NCI-H446 treated with DMSO at 0.1 percent for 48 hours (cell line): ENCODE data around the gene ITGAL.
"Not testable (repeated sequence)": the region's sequence is repeated elsewhere in the genome, so short reads cannot be mapped to it uniquely, and the experiment has no call there.

Experiments
- DNase-seq: peaks from one replicate; lab custom pipeline; 2025; lab: John Stamatoyannopoulos, UW

Gene ITGAL

DNA sequence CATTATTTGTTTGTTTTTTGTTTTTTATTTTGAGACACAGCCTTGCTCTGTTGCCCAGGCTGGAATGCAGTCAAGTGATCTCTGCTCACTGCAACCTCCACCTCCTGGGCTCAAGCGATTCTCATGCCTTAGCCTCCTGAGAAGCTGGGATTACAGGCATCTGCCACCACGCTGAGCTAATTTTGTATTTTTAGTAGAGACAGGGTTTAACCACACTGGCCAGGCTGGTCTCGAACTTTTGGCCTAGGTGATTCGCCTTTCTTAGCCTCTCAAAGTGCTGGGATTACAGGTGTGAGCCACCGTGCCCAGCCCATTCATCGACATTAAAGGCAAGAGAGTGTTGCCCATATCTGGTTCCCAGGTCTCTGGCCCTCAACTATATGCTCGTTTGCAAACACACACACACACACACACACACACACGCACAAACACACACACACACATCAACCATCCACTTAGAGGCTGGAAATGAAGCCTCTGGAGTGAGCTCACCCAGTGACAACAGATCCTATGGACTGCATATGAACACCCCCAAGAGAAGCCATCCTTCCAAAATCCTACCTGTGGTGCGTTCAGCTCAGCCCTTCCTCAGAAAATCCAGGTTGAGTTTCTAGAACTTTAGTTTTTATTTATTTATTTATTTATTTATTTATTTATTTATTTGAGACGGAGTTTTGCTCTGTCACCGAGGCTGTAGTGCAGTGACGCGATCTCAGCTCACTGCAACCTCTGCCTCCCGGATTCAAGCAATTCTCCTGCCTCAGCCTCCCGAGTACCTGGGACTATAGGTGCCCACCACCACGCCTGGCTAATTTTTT, 14.6 kb upstream of the ITGAL start:
- DNase-seq, result no peak

DNA sequence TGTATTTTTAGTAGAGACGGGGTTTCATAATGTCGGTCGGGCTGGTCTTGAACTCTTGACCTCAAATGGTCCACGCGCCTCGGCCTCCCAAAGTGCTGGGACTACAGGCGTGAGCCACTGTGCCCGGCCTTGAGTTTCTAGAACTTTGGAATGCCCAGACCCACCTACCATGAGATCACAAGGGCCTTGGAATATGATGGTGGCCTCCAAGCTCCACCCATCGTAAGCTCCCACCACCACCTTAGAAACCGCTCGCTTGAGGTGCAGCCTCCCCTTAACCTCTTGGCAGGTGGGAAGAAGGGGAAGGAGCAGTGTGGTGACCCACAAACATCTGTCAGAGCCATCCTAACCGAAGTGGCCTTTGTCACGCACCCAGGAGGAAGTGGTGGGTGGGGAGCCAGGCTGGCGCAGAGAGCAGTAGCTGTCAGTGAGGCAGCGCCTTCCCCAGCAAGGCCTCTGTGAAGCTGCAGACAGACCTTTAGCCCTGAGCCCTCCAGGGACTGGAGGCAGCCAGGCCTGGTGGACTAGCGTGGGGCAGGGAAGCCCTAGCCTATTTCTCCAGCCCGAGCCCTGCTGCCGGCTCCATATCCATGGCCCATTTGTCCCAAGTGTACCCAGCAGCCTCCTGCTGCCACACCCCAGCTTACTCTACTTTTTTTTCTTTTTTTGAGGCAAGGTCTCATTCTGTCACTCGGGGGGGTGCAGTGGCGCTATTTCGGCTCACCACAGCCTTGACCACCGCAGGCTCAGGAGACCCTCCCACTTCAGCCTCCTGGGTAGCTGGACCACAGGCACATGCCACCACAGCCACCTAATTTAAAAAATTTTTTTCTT, 13.8 kb upstream of the ITGAL start:
- no peak for DNase-seq

DNA sequence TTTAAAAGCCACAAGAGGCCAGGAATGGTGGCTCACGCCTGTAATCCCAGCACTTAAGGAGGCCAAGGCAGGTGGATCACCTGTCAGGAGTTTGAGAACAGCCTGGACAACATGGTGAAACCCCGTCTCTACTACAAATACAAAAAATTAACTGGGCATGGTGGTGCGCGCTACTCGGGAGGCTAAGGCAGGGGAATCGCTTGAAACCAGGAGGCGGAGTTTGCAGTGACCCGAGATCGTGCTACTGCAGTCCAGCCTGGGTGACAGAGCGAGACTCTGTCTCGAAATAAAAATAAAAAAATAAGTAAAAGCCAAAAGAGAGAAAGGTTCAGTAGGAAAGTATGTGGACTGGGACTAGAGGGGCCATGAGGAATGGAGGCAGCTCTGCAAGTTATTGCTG, 13.1 kb upstream of the ITGAL start:
- no peak for DNase-seq

DNA sequence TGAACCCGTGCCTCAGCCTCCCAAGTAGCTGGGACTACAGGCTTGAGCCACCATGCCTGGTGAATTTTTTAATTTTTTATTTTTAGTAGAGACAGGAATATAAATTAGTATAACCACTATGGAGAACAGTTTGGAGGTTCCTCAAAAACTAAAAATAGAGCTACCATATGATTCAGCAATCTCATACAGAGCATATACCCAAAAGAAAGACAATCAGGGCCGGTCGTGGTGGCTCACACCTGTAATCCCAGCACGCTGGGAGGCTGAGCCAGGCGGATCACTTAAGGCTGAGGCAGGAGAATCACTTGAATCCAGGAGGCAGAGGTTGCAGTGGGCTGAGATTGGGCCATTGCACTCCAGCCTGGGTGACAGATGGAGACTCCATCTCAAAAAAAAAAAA, 11.1 kb upstream of the ITGAL start:
- DNase-seq, result not testable (repeated sequence)

DNA sequence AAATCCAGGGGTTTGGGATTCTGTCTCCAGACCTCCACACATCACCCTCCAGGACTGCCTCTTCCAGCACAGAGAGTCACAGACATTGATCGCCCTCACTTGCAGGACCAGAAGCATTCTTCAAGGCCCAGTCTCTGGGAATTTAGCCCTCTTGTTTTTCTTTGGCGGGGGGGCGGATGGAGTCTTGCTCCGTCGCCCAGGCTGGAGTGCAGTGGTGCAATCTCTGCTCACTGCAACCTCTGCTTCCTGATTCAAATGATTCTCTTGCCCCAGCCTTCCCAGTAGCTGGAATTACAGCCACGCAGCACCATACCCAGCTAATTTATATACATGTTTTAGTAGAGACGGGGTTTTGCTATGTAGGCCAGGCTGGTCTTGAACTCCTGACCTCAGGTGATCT, 8.5 kb upstream of the ITGAL start:
- no peak for DNase-seq

DNA sequence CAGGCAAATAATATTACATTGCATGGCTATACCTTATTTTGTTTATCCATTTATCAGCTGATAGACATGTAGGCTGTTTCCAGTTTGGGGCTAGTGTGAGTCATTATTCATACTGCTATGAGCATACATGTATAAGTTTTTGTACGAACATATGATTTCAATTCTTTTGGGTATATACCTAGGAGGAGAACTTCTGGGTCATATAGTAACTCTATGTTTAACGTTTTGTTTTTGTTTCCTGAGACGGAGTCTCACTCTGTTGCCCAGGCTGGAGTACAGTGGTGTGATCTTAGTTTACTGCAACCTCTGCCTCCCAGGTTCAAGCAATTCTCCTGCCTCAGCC, 2.4 kb upstream of the ITGAL start:
- DNase-seq, result no peak

DNA sequence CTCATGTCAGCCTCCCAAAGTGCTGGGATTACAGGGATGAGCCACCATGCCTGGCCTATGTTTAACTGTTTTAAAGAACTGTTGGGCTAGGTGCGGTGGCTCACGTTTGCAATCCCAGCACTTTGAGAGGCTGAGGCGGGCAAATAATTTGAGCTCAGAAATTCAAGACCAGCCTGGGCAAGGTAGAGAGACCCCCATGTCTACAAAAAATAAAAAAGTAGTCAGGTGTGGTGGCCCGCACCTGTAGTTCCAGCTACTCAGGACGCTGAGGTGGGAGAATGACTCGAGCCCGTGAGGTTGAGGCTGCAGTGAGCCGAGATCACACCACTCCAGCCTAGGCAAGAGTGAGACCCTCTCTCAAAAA, 1.9 kb upstream of the ITGAL start:
- no peak for DNase-seq

DNA sequence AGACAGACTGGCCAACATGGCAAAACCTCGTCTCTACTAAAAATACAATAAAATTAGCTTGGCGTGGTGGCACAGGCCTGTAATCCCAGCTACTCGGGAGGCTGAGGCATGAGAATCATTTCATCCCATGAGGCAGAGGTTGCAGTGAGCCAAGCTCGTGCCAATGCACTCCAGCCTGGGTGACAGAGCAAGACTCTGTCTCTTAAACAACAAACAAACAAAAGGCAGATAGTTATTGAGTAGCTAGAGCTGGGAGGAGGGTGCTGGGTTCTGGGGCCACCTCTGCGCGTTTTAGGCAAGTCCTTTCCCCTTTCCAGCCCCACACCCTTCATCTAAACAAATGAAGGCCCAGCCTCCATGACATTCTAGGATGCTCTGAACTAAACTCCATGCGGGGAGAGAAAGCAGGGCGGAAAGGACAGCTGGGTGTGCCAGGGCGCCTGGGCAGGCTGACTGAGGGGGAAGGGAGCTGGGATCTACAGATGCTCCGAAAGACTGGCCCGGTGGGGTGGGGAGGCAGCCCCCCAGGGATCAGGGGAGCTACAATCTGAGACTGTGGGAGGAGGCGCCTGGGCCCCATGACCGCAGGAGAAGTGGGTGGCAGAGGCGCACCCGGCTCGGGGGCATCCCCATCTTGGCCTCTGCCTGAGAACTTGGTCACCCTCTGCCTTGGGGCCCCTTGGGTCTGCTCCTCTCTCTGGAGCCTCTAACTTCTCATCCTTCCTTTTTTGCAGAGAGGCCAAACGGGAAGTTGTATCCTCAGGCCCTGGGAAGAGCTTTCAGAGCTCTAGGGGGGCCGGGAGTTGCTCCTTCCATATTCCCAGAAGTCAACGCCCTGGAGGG, 910 bp downstream of the ITGAL start:
- DNase-seq, result no peak

DNA sequence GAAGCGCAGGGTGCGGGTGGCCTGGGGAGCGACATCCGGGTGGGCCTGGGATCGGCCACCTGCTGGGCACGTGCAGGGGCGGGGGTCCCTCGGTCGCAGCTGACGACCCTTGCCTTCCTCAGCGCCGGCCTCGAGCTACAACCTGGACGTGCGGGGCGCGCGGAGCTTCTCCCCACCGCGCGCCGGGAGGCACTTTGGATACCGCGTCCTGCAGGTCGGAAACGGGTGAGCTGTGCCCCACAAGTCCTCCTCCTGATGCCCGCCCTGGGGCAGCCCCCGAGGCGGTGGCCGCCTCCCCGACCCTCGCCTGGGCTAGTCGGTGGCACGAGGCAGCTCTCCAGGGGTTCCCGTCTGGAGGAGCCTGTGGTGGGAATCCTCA, 1.5 kb downstream of the ITGAL start:
- DNase-seq, result no peak

DNA sequence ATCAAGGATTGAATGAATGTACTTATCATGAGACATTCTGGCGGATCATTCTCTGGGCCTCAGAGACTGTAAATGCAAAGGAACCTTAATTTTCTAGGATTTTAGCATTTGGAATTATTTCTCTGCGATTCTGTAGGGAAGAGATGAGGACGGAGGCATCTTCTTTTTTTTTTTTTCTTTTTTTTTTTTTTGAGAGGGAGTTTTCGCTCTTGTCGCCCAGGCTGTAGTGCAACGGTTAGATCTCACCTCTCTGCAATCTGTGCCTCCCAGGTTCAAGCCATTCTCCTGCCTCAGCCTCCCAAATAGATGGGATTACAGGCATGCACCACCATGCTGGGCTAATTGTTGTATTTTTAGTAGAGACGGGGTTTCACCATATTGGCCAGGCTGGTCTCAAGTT, 2.1 kb downstream of the ITGAL start:
- no peak for DNase-seq

DNA sequence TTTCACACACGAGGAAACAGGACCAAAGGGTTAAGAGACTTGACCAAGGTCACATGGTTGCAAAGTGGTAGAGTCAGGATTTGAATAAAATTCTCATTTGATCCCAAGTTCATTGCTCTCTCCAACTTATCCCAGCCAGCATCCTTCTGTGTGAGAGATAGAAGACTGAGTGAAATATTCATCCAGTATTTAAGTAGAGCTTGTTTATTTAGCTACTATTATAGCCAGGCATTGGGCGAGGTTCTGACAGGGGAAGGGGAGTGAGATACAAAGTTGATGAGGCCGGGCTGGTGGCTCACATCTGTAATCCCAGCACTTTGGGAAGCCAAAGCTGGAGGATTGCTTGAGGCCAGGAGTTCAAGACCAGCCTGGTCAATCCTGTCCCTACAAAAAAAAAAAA, 4.4 kb downstream of the ITGAL start:
- DNase-seq, result no peak

DNA sequence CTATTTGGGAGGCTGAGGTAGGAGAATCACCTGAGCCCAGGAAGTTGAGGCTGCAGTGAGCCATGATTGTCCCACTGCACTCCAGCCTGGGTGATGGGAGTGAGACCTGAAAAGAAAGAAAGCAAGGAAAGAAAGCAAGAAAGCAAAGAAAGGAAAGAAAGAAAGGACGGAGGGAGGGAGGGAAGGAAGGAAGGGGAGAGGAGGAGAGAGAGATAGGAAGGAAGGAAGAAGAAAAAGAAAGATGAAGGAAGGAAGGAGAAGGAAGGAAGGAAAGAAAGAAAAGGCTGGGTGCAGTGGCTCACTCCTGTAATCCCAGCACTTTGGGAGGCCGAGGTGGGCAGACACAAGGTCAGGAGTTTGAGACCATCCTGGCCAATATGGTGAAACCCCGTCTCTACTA, 5.2 kb downstream of the ITGAL start:
- not testable (repeated sequence) for DNase-seq

DNA sequence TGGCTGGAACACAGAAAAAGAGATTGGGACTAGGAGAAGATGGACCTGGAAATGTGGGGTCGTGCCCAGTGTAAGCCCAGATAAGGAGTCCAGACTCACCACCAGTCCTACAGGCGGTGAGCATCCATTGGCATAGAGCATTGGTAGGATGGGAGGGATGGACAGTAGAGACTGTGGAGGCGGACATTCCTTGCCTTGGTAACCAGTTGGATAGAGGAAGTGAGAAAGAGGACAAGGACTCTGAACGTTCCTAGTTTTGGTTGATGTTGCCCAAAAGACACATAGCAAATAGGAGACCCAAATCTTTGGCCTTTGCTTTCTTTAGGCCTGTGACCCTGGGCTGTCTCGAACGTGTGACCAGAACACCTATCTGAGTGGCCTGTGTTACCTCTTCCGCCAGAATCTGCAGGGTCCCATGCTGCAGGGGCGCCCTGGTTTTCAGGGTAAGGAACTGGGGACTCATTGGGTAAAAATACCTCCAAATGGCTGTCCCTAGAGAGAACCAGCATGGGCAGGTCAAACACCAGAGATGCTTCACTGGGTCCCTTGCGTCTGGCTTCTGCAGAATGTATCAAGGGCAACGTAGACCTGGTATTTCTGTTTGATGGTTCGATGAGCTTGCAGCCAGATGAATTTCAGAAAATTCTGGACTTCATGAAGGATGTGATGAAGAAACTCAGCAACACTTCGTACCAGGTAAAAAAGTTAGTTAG, 6.4 kb downstream of the ITGAL start:
- no peak for DNase-seq

DNA sequence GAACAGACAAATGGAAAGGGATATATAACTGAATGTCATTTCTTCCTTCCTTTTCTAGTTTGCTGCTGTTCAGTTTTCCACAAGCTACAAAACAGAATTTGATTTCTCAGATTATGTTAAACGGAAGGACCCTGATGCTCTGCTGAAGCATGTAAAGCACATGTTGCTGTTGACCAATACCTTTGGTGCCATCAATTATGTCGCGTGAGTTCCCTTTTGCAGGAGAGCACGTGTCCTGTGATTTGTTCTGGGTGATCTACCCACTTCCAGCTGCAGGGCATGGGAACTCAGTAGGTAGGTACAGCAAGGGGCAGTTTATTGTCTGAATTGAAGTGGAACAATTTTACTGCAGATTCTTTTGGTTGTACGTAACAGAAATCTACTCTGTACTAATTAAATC, 8.8 kb downstream of the ITGAL start:
- DNase-seq, result no peak

DNA sequence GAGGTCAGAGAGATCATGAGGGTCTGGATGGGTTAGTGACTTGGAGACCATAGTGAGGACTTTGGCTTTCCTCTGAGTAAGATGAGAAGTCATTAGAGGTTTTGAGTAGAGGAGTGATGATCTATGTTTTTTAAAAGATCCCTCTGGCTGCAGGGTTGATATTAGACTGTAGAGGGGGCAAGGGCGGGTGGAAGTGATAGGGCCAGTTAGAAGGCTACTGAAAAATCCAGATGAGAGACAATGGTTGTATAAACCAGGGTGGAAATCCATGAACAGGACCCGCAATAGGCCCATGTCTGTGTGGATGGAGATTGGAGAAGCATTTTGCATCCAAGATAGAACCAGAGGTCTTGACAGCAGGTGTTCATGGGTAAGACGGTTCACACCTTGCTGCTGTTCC, 9.8 kb downstream of the ITGAL start:
- DNase-seq, result no peak

DNA sequence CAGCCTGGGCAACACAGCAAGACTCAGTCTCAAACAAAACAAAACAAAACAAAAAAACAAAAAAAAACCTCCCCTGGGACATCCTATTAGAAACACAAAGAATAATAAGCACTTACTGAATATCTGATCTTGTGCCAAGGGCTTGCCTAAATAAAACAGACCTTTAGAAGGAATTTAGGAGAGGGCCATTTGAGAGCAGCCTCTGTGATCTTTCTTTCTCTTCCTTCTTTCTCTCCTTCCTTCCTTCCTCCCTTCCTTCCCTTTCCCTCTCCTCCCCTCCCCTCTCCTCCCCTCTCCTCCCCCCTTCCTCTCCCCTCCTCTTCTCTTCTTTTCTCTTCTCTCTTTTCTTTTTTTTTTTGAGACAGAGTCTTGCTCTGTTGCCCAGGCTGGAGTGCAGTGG, 12.3 kb downstream of the ITGAL start:
- DNase-seq, result no peak

DNA sequence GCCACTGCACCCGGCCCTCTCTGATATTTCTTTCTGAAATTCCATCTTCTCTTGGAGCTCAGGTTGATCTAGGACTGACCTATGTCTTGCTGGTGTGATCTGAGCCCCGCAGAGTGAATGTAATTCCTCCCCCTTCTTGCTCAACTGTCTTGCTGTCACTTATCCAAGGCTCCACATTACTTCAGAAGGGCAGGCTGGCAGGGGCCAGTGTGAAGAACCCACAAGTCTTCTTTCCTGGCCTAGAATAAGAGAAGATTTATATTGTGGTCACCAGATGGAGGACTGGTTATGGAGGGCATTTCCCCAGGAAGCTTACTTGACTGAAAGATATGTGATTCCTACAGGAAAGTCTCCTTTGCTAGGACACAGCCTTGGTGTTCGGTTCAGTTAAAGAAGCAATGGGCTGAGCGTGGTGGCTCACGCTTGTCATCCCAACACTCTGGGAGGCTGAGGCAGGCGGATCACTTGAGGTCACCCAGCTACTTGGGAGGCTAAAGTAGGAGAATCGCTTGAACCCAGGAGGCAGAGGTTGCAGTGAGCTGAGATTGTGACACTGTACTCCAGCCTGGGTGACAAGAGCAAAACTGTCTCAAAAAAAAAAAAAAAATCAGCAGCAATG, 13.4 kb downstream of the ITGAL start:
- DNase-seq, result no peak

DNA sequence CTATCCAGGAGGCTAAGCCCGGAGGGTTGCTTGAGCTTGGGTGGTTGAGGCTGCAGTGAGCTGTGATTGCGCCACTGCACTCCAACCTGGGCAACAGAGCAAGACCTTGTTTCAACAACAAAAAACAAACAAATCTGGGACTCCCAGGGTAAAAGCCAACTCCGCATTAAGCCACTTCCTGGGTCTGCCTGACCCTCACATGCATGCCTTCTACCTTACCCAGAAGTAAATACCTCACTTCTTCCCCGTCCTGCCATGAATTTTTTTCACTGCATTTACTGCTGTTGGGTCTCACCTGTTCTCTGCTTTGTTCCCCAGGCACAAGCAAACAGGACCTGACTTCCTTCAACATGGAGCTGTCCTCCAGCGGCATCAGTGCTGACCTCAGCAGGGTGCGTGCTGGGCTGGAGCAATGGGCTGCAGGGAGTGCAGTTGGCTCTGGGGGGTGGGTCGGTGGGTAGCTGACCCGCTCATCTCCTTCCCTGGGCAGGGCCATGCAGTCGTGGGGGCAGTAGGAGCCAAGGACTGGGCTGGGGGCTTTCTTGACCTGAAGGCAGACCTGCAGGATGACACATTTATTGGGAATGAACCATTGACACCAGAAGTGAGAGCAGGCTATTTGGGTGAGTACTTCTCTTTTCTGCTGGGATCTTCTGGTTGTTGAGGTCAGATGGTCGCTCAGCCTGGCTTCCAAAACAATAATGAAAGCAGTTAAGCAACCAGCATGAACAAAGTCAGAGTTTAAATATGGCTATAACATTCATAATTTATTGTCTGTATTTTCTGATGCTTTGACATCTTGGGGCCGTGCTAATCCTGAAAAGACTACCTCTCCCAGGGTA, 16.4 kb downstream of the ITGAL start:
- no peak for DNase-seq

DNA sequence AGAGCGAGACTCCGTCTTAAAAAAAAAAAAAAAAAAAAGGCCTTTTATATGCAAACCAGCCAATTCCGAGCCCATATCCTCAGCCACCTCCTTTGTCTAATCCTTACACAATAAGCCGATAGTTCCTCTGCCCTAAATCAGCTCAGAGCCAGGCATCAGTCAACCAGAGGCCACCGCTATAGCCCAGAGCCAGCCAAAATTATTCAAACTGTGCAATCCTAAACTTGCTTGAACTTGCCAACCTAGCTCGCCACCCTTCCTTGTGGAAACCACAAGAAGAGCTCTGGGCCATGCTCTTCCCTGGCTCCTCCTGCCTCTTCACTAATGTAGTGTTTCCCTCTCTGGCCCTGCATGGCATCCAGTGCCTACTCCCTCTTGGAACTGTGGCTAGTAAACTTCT, 17.7 kb downstream of the ITGAL start:
- no peak for DNase-seq

DNA sequence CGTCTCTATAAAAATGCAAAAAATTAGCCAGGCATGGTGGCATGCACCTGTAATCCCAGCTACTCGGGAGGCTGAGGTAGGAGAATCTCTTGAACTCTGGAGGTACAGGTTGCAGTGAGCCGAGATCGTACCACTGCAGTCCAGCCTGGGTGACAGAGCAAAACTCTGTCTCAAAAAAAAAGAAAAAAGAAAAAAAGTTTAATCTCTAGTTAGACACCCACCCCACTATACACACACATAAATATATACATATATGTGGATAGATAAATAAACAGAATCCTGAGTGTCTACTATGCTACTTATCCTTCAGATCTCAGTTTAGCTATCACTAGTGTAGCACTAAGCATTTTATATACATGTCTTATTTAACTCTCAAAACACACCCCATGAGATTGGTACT, 18.7 kb downstream of the ITGAL start:
- DNase-seq, result no peak
